ENCODE results near the gene GPR146. TPM values are rescaled to one million over a fixed set of nuclear protein-coding genes. Genes with fewer than 3 reads are reported as not detected.
A peak's percentile ranks its signal among the peaks of the same experiment; 100 is the strongest.
"Not testable (repeated sequence)": the region's sequence is repeated elsewhere in the genome, so short reads cannot be mapped to it uniquely, and the experiment has no call there.

The GPR146 gene
- total RNA-seq, 2 experiments from 2014 or later = 4.7 to 5.6 TPM

DNA sequence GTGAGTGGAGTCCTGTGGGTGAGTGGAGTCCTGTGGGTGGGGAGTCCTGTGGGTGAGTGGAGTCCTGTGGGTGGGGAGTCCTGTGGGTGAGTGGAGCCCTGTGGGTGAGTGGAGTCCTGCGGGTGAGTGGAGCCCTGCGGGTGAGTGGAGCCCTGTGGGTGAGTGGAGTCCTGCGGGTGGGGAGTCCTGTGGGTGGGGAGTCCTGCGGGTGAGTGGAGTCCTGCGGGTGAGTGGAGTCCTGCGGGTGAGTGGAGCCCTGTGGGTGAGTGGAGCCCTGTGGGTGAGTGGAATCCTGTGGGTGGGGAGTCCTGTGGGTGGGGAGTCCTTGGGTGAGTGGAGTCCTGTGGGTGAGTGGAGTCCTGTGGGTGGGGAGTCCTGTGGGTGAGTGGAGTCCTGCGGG, 41.9 kb upstream of the GPR146 start:
- H3K27ac Mint-ChIP-seq; H3K9me3 Mint-ChIP-seq (ENCODE audit: low read depth); H3K27me3 Mint-ChIP-seq; DNase-seq; ATAC-seq; POLR2A ChIA-PET; H3K4me1 Mint-ChIP-seq; H3K36me3 Mint-ChIP-seq (ENCODE audit: low read depth); H3K4me3 Mint-ChIP-seq; CTCF ChIA-PET; intact Hi-C loops (cut with DNase I, micrococcal nuclease): not testable (repeated sequence)

DNA sequence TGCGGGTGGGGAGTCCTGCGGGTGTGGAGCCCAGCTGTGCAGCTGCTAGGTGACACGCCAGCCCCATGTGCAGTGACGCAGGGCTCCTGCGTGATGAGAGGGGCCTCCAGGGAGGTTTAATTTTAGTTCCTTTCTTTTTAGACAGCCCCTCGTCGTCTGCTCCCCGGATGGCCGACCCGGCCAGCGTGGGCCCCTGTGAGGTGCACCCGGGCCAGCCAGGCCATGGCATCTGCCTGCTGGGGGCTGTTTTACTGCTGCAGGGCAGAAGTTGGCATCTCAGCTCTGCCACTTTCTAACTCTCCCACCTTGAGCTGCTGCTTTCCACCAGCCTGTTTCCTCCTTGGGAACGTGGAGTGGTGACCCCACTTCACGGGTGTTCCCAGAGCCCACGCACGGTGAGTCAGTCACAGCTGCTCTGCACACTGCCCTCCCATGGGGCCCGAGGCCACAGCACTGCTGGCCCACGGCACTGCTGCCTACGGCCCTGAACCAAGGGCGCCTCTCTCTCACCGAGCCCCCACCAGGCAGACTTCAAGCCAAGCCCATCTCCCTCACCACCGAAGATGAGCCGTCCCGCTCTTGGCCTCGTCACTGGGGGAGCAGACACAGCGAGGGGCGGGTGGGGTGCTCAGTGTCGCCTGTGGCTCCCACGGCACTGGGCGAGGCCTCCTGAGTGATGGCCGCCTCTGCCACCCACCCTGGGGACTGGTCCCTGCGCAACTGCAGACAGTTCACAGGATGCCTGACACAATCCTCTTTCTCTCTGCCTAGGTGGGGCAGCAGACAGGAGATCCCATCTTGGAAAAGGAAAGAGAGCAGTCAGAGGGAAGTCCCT, 40.1 kb upstream of the GPR146 start:
- no peak for ATAC-seq
- H3K9me3 Mint-ChIP-seq (ENCODE audit: low read depth) = no peaks in the 10 kb centered on the region
- H3K4me3 Mint-ChIP-seq = no peak overlapping the region
- DNase-seq = no peak
- no peaks in the 10 kb centered on the region for H3K27me3 Mint-ChIP-seq
- H3K27ac Mint-ChIP-seq = no peak overlapping the region
- intact Hi-C loops (cut with DNase I, micrococcal nuclease) = no loop called here
- H3K4me1 Mint-ChIP-seq = no peaks in the 10 kb centered on the region
- peaks cover 6% of the 10 kb centered on the region for H3K36me3 Mint-ChIP-seq (ENCODE audit: low read depth)
- ChIA-PET POLR2A (no interaction called here), CTCF (interaction anchor here (0.5 to 0.9 kb wide), 3 partner anchors 82 to 420 kb away, joined by 3 read pairs; no protein-coding TSS in a partner anchor)

DNA sequence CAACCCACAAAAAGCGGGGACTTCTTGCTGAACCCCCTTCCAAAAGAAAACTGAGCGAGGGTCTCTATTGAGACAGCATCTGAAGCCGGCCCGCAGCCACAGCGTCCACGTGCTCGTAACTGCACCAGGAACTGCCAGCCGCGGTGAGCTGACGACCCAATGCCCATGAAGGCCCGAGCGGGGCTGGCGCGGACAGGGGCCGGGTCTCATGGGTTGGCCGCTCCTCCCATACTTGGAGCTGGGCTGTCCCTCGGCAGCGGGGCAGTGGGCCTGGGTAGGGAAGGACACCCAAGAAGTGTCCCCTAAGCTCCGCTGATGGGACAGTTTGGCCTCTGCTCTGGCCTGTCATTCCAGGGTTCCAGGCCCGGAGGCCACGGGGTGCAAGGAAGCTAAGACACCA, 39.0 kb upstream of the GPR146 start:
- H3K4me3 Mint-ChIP-seq = no peak overlapping the region
- no peak for DNase-seq
- no peaks in the 10 kb centered on the region for H3K4me1 Mint-ChIP-seq
- no peak overlapping the region for H3K27ac Mint-ChIP-seq
- ChIA-PET CTCF (interaction anchor here (0.6 kb wide), 1 partner anchor 207 kb away, joined by 3 read pairs; no protein-coding TSS in a partner anchor), POLR2A (no interaction called here)
- H3K36me3 Mint-ChIP-seq (ENCODE audit: low read depth) = peaks cover 6% of the 10 kb centered on the region
- H3K9me3 Mint-ChIP-seq (ENCODE audit: low read depth) = no peaks in the 10 kb centered on the region
- H3K27me3 Mint-ChIP-seq = no peaks in the 10 kb centered on the region
- intact Hi-C loops (cut with DNase I, micrococcal nuclease) = no loop called here
- no peak for ATAC-seq

DNA sequence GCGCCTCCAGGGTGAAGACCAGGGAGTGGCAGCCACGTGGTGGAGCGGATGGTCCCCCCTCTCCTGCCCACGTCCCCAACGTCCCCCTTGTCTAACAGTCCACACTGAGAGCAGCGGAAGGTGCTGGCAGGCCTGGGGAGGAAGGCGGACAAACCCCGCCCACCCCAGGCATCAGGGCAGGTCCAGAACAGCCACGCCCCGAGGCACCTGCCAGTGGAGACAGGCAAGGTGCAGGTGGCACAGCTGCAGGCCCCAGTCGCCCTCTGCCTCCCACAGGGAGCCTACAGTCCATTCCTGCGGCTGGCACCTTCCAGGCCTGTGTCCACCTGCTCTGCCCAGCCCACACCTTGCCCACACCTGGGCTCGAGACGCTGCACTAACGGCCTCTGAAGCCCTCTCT, 36.4 kb upstream of the GPR146 start:
- CTCF ChIA-PET = no interaction called here
- no peak for ATAC-seq
- Mint-ChIP-seq H3K27ac (no peak overlapping the region), H3K9me3 (ENCODE audit: low read depth) (no peaks in the 10 kb centered on the region), H3K4me3 (no peak overlapping the region), H3K4me1 (peaks cover 6% of the 10 kb centered on the region), H3K27me3 (no peaks in the 10 kb centered on the region), H3K36me3 (ENCODE audit: low read depth) (peaks cover 6% of the 10 kb centered on the region)
- no peak for DNase-seq
- POLR2A ChIA-PET = no interaction called here
- intact Hi-C loops (cut with DNase I, micrococcal nuclease) = no loop called here

DNA sequence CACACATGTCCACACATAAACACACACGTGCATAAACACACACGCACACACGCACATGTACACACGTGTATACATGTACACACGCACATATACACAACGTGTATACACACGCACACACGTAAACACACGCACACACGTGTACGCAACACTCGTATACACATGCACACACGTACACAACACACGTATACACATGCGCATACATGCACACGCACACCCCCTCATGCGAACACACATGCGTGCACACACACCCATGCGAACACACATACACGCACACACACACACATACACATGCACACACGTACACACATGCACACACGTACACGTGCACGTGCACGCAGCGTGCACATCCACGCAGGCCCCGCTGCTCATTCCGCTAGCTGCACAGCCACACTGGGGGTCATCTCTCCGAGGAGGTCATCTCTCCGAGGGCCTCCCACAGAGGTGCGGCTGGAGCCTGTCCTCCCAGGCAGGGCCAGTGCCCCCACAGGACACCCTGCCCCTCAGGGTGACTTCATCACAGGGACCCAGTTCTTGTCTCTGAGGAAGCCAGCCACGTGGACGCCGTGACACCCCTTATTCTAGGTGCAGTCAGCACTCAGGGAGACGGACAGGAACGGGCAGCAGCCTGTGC, 35.5 kb upstream of the GPR146 start:
- POLR2A ChIA-PET = no interaction called here
- H3K9me3 Mint-ChIP-seq (ENCODE audit: low read depth) = no peaks in the 10 kb centered on the region
- DNase-seq (no peak), ATAC-seq (no peak)
- intact Hi-C loops (cut with DNase I, micrococcal nuclease) = no loop called here
- peaks cover 6% of the 10 kb centered on the region for H3K36me3 Mint-ChIP-seq (ENCODE audit: low read depth)
- no peak overlapping the region for H3K4me3 Mint-ChIP-seq
- no peaks in the 10 kb centered on the region for H3K27me3 Mint-ChIP-seq
- CTCF ChIA-PET = no interaction called here
- peaks cover 6% of the 10 kb centered on the region for H3K4me1 Mint-ChIP-seq
- no peak overlapping the region for H3K27ac Mint-ChIP-seq

DNA sequence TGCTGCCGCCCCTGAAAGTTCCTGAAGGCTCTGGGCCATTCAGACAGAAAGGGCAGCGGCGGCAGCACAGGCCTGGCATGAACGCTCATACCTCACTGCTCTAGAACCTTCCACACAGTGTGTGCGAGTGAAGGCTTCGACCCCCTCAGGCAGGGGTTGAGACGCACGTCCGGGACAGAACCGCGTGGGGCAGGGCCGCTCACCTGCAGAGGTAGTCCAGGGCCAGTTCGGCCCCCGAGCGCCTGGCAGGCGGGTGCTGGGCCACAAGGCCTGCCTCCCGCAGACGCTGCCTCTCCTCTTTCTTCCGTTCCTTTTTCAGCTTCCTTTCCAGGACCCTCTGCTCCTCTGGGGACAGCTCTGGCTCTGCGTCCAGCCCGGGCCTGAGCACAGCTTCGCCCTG, 34.6 kb upstream of the GPR146 start:
- Mint-ChIP-seq H3K27ac (no peak overlapping the region), H3K4me1 (peaks cover 6% of the 10 kb centered on the region), H3K9me3 (ENCODE audit: low read depth) (no peaks in the 10 kb centered on the region), H3K27me3 (no peaks in the 10 kb centered on the region), H3K4me3 (no peak overlapping the region), H3K36me3 (ENCODE audit: low read depth) (peaks cover 5% of the 10 kb centered on the region)
- ATAC-seq = no peak
- intact Hi-C loops (cut with DNase I, micrococcal nuclease) = no loop called here
- no peak for DNase-seq
- POLR2A ChIA-PET = no interaction called here
- CTCF ChIA-PET = no interaction called here

DNA sequence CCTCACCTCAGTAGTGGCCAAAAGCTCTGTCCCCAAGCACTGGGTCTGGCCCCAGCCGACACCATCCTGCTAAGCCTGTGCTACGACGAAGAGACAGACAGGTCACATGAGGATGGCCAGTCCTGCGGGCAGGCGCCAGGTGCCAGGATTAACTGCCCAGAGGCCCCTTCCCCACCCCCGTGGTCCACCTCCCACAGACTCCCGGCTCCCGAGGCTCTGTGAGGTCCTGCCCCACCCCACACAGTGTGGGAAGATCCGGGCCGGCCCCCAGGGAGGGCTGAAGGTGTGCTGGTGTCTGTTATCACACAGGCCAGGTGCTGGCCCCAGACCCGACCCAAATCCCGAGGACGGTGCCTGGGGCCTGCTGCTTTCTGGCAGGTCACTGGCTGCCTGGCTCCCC, 34.1 kb upstream of the GPR146 start:
- POLR2A ChIA-PET = no interaction called here
- H3K27ac Mint-ChIP-seq = no peak overlapping the region
- H3K27me3 Mint-ChIP-seq = no peaks in the 10 kb centered on the region
- ATAC-seq = no peak
- no peak for DNase-seq
- CTCF ChIA-PET = no interaction called here
- no peaks in the 10 kb centered on the region for H3K9me3 Mint-ChIP-seq (ENCODE audit: low read depth)
- intact Hi-C loops (cut with DNase I, micrococcal nuclease) = no loop called here
- peaks cover 6% of the 10 kb centered on the region for H3K4me1 Mint-ChIP-seq
- H3K4me3 Mint-ChIP-seq = no peak overlapping the region
- peaks cover 5% of the 10 kb centered on the region for H3K36me3 Mint-ChIP-seq (ENCODE audit: low read depth)

DNA sequence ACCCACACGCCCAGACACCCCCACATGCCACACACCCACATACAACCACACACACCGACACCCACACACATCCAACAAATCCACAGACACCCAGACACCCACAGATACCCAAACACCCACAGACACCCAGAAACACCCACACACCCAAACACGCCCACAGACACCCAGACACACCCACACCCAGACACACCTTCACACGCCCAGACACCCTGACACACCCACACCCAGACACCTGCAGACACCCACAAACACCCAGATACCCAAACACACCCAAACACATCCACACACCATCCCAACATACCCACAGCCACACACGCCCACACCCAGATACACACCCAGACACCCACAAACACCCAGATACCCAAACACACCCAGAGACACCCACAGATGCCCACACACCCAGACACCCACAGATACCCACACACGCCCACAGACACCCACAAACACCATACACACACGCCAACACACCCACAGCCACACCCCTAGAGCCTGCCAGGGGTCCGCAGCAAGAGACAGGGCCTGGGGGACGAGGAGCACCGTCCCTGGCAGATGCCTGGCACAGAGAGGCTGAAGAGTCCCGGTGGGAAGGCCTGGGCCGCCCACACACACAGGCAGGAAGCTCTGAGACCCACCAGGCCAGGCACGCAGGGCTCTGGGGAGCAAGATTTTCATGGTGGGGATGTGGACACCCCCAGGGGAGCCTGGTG, 32.9 kb upstream of the GPR146 start:
- Mint-ChIP-seq H3K9me3 (ENCODE audit: low read depth) (no peaks in the 10 kb centered on the region), H3K27me3 (no peaks in the 10 kb centered on the region), H3K4me3 (no peak overlapping the region), H3K4me1 (peaks cover 6% of the 10 kb centered on the region), H3K36me3 (ENCODE audit: low read depth) (peaks cover 5% of the 10 kb centered on the region), H3K27ac (peak overlapping the region; percentile 31)
- ATAC-seq (no peak), DNase-seq (no peak)
- ChIA-PET CTCF (interaction anchor here (0.7 kb wide), 1 partner anchor 33 kb away, joined by 3 read pairs; the partner anchor contains the start of gene GPR146), POLR2A (no interaction called here)
- intact Hi-C loops (cut with DNase I, micrococcal nuclease) = no loop called here

DNA sequence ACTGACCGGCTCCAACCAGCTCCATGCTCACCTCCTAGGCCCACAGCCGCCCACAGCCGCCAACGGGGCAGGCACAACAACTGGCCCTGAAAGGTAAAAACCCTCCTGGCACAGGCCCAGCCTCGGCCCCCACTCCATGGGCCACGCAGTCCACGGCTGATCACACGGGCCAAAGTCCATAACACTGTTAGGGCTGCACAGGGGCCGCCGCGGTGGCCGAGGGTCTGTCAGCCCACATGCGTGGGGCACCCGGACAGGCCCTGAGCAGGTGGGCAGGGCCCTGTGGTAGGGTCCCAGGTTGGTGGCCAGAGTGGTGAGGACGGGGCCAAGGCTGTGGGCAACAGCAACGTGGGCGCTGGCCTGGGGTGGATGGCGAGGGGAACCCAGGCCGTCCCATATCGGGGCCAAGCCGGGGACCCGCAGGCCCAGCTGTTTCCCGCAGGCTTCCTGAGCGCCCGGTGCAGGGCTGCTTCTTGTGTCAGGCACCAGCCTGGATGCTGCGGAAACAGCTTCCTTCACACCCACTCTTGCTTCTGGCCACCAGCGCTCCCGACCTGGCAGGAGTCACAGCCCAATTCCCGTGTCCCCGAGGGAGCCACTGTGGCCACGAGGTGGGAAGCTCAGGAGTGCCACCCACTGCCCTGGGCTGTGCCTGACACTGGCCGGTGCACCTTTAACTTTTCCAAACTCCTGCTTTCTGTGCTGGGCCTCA, 32.2 kb upstream of the GPR146 start:
- ChIA-PET CTCF (interaction anchor here (0.7 kb wide), 1 partner anchor 32 kb away, joined by 3 read pairs; the partner anchor contains the start of gene GPR146), POLR2A (no interaction called here)
- no peak overlapping the region for H3K4me3 Mint-ChIP-seq
- H3K36me3 Mint-ChIP-seq (ENCODE audit: low read depth) = peaks cover 5% of the 10 kb centered on the region
- H3K9me3 Mint-ChIP-seq (ENCODE audit: low read depth) = no peaks in the 10 kb centered on the region
- H3K4me1 Mint-ChIP-seq = peaks cover 6% of the 10 kb centered on the region
- DNase-seq (no peak), ATAC-seq (peak; percentile 13)
- intact Hi-C loops (cut with DNase I, micrococcal nuclease) = no loop called here
- H3K27ac Mint-ChIP-seq = no peak overlapping the region
- H3K27me3 Mint-ChIP-seq = no peaks in the 10 kb centered on the region

DNA sequence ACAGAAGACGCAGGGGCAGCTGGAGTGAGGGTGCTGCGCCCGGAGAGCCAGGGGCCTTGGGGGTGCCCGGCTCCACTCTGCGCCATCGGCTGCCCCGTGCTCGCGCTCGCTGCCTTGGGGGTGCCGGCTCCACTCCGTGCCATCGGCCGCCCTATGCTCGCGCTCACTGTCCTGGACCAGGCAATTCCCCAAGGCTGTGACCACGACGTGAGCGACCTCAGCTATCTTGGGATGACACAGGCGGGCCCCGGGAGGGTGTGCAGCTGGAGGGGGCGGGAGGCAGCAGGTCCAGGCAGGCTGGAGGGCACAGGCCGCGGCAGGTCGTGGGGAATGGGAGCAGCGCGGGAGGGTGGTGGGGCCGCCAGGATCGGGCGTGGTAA, 31.6 kb upstream of the GPR146 start:
- Mint-ChIP-seq H3K27ac (no peak overlapping the region), H3K4me1 (peaks cover 6% of the 10 kb centered on the region), H3K9me3 (ENCODE audit: low read depth) (no peaks in the 10 kb centered on the region), H3K36me3 (ENCODE audit: low read depth) (peaks cover 5% of the 10 kb centered on the region), H3K4me3 (no peak overlapping the region), H3K27me3 (no peaks in the 10 kb centered on the region)
- DNase-seq (no peak), ATAC-seq (peak; percentile 9)
- ChIA-PET POLR2A (no interaction called here), CTCF (no interaction called here)
- intact Hi-C loops (cut with DNase I, micrococcal nuclease) = no loop called here

DNA sequence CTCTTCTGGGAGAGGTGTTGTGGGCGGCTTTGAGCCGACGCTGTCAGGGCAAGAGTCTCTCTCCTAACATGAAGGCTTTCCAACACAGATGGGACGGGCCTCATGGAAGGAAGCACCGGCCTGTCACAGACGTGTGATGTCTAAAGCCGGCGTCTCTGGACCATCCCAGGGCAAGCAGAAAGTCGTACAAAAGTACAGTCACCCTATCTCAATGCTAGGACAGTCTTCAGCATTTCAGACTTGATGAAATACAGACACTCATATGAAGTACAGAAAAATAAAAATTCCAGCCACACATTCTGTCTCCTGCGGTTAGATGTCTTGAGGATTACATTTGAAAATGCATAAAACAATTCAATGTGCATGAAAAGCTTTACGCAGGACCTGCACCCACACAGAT, 30.8 kb upstream of the GPR146 start:
- DNase-seq (no peak), ATAC-seq (no peak)
- H3K36me3 Mint-ChIP-seq (ENCODE audit: low read depth) = peaks cover 6% of the 10 kb centered on the region
- ChIA-PET POLR2A (no interaction called here), CTCF (no interaction called here)
- no peaks in the 10 kb centered on the region for H3K9me3 Mint-ChIP-seq (ENCODE audit: low read depth)
- peaks cover 8% of the 10 kb centered on the region for H3K4me1 Mint-ChIP-seq
- intact Hi-C loops (cut with DNase I, micrococcal nuclease) = no loop called here
- no peaks in the 10 kb centered on the region for H3K27me3 Mint-ChIP-seq
- no peak overlapping the region for H3K4me3 Mint-ChIP-seq
- no peak overlapping the region for H3K27ac Mint-ChIP-seq

Data from activated CD4-positive, alpha-beta T cell treated with anti-CD3 and anti-CD28 coated beads for 36 hours (primary cell).